Adrenal gland (tissue), 12 donors: ENCODE measurements around the gene RAB11FIP5. TPM values are rescaled to one million over a fixed set of nuclear protein-coding genes. Genes with fewer than 3 reads are reported as not detected.

Experiments used
- DNase-seq, 7 donors: peaks; one replicate each; pipeline ENCODE4 v3.0.0-alpha.2; 2019 to 2020
- H3K27ac ChIP-seq, 5 donors: fragments of 200-600 bp; sonication (generic) in 4 of 5; 1 replicate in 3 of 5; 2 replicates in 2 of 5; pipeline versions ENCODE4 v1.5.1 to v1.8.0; 2016 to 2020; ENCODE audit warnings: mild to moderate bottlenecking in 1 of 5
- H3K27me3 ChIP-seq: fragments of 200-600 bp; 2 replicates; pipeline ENCODE4 v1.8.0; 2021
- H3K36me3 ChIP-seq, 2 donors: fragments of 200-600 bp; replicated peaks in 1 of 2; 1 replicate in 1 of 2; 2 replicates in 1 of 2; pipeline versions ENCODE4 v1.5.1 to v1.8.0; 2018 to 2022
- H3K4me1 ChIP-seq, 2 donors: fragments of 200-600 bp; replicated peaks in 1 of 2; 1 replicate in 1 of 2; 2 replicates in 1 of 2; pipeline versions ENCODE4 v1.5.1 to v1.8.0; 2018 to 2021
- H3K4me3 ChIP-seq, 4 donors: fragments of 200-600 bp; sonication (generic) in 3 of 4; one replicate each; pipeline ENCODE4 v1.5.1; 2016 to 2018
- H3K9me3 ChIP-seq, 3 donors: fragments of 200-600 bp; sonication (generic) in 1 of 3; replicated peaks in 1 of 3; 1 replicate in 2 of 3; 2 replicates in 1 of 3; pipeline versions ENCODE4 v1.5.1 to v1.8.0; 2016 to 2021
- CTCF ChIP-seq, 6 experiments: fragments of 450-650 bp in 4 of 6; fragments of 200-600 bp in 2 of 6; sonication (generic) in 1 of 6; IDR thresholded peaks; 1 replicate in 5 of 6; 2 replicates in 1 of 6; pipeline versions ENCODE4 v1.5.1 to v1.8.0; 2016 to 2021; ENCODE audit warnings: antibody characterized with exemption in 6 of 6, mild to moderate bottlenecking in 2 of 6, moderate library complexity in 1 of 6
- POLR2A ChIP-seq, 2 donors: fragments of 450-650 bp; IDR thresholded peaks; one replicate each; pipeline ENCODE4 v1.6.1; 2017; ENCODE audit warnings: antibody characterized with exemption in 2 of 2, mild to moderate bottlenecking in 2 of 2, moderate library complexity in 1 of 2
- WGBS, 4 donors: extraction: QIAGEN DNeasy Blood & Tissue Kit in 2 of 4; methylation state at CpG; one replicate each; pipeline versions ENCODE4 v1.1.5 to v1.1.7; 2013 to 2017; 5-methylcytosine and 5-hydroxymethylcytosine counted together
- intact Hi-C, 2 donors: fragments of 100-400 bp; cut with DNase I; formaldehyde crosslinking; loops; one replicate each; pipeline versions ENCODE4 v1.14.1 to v1.15.0; 2022 to 2023
- polyA plus RNA-seq, 3 donors: library from polyadenylated mRNA; stranded (reverse); fragments of 200-250 nt in 2 of 3; fragments of 350-450 nt in 1 of 3; fragmentation: Illumina TruSeq in 1 of 3; extraction: RNeasy Lipid Tissue Mini Kit (QIAGEN cat#74804) in 1 of 3; gene quantifications; one replicate each; pipeline ENCODE4 v1.2.3, GENCODE V29; 2013 to 2014
- total RNA-seq, 9 donors: library from RNA; depleted of rRNA in 4 of 9; stranded (reverse); fragments of >200 nt in 4 of 9; fragments of 120-200 nt in 1 of 9; fragmentation: NEBNext Ultra II Directional in 1 of 9; extraction: Animal tissue kit (Norgen Biotek cat#: 25700) in 1 of 9; gene quantifications; one replicate each; pipeline versions ENCODE4 v1.1.0 to v1.2.4, GENCODE V29; 2013 to 2023
- donor health status: healthy with polysubstance abuse.
- donor health status: Bipolar disorder and iron deficiency.
- donor health status: DM: yes; HTN: yes; CAD: no.
- donor health status: DM: no; HTN: no; CAD: no.
- donor health status: DM: no; HTN: no; CAD: no.
- donor health status: DM: yes; HTN: yes; CAD: no.

The RAB11FIP5 gene
- total and polyA plus RNA-seq, 12 donors, result 3.3 to 46.7 (median 23.3) TPM

GRCh38 chr2:73053316-73054114, 59.2 kb downstream of the RAB11FIP5 start:
- Histone ChIP-seq H3K27ac (peak overlapping the region in 1 of 5 donors; percentile 7), H3K4me3 (no peak overlapping the region), H3K27me3 (no peaks in the 10 kb centered on the region), H3K9me3 (peaks cover 0 to 8% (median 0%) of the 10 kb centered on the region in 3 donors), H3K36me3 (peaks cover 0 to 18% of the 10 kb centered on the region in 2 donors), H3K4me1 (no peaks in the 10 kb centered on the region)
- DNase-seq, result no peak
- intact Hi-C loops, result loop anchor here in 1 of 2 donors (10.0 kb wide), 1 partner anchor 69 kb away; no protein-coding TSS in a partner anchor
- no peak for TF ChIP-seq CTCF (IDR thresholded peaks at IDR 0.05)
- TF ChIP-seq POLR2A (IDR thresholded peaks at IDR 0.05), result no peak
- 69 to 81% (median 77%) methylated on average over 5 to 6 of the region's 6 CpGs for WGBS, 4 donors

GRCh38 chr2:73050121-73050545, 62.6 kb downstream of the RAB11FIP5 start:
- H3K27ac ChIP-seq, result no peak overlapping the region
- no peak for DNase-seq
- H3K4me1 ChIP-seq, result no peaks in the 10 kb centered on the region
- no peaks in the 10 kb centered on the region for H3K9me3 ChIP-seq
- H3K27me3 ChIP-seq, result no peaks in the 10 kb centered on the region
- H3K4me3 ChIP-seq, result no peak overlapping the region
- H3K36me3 ChIP-seq, result no peaks in the 10 kb centered on the region
- TF ChIP-seq POLR2A (IDR thresholded peaks at IDR 0.05) (no peak), CTCF (IDR thresholded peaks at IDR 0.05) (no peak)
- intact Hi-C loops, result loop anchor here in 1 of 2 donors (10.0 kb wide), 1 partner anchor 65 kb away; no protein-coding TSS in a partner anchor
- WGBS, 4 donors, result 90 to 100% (median 91%) methylated on average over 2 to 6 of the region's 6 CpGs

GRCh38 chr2:73043929-73044832, 68.6 kb downstream of the RAB11FIP5 start:
- no peak for TF ChIP-seq CTCF (IDR thresholded peaks at IDR 0.05)
- Histone ChIP-seq H3K4me1 (peaks cover 0 to 3% of the 10 kb centered on the region in 2 donors), H3K27me3 (no peaks in the 10 kb centered on the region), H3K27ac (peak overlapping the region in 4 of 5 donors; percentile 26 to 63 (median 48)), H3K4me3 (no peak overlapping the region), H3K36me3 (peaks cover 0 to 11% of the 10 kb centered on the region in 2 donors), H3K9me3 (no peaks in the 10 kb centered on the region)
- WGBS, 4 donors, result 79 to 86% (median 82%) methylated on average over 10 to 12 of the region's 12 CpGs
- intact Hi-C loops, result no loop called here
- peak in 6 of 7 donors; percentile 25 to 70 (median 52) for DNase-seq

GRCh38 chr2:73043276-73043675, 69.5 kb downstream of the RAB11FIP5 start:
- 88 to 90% (median 89%) methylated on average over 5 of the region's 5 CpGs for WGBS, 4 donors
- H3K27me3 ChIP-seq, result no peaks in the 10 kb centered on the region
- H3K27ac ChIP-seq, result no peak overlapping the region
- TF ChIP-seq POLR2A (IDR thresholded peaks at IDR 0.05) (no peak), CTCF (IDR thresholded peaks at IDR 0.05) (no peak)
- peaks cover 0 to 11% of the 10 kb centered on the region in 2 donors for H3K36me3 ChIP-seq
- H3K9me3 ChIP-seq, result no peaks in the 10 kb centered on the region
- H3K4me1 ChIP-seq, result peaks cover 0 to 3% of the 10 kb centered on the region in 2 donors
- intact Hi-C loops, result no loop called here
- no peak overlapping the region for H3K4me3 ChIP-seq
- no peak for DNase-seq
